NB4 (cell line): ENCODE data around the gene CBLB.

Experiments used
- DNase-seq: peaks from one replicate; pipeline ENCODE4 v3.0.0; 2010; ENCODE audit warnings: low read depth
- H3K4me3 ChIP-seq: one replicate; pipeline ENCODE4 v1.5.1; 2011; ENCODE audit warnings: mild to moderate bottlenecking, low read depth, low read length, moderate library complexity
- MYC ChIP-seq: IDR thresholded peaks from 2 replicates; pipeline ENCODE4 v1.6.1; 2011; ENCODE audit warnings: low read depth, low read length
- POLR2A ChIP-seq: IDR thresholded peaks from 2 replicates; pipeline ENCODE4 v1.6.1; 2011; ENCODE audit warnings: mild to moderate bottlenecking; ENCODE audit not compliant: insufficient read length; ENCODE audit errors: extremely low read depth
- TF ChIP-seq, protein P1 (sequence below): IDR thresholded peaks from one replicate; pipeline ENCODE4 v1.5.1; 2012; ENCODE audit warnings: low read depth, low read length
- TF ChIP-seq, protein P2 (sequence below): IDR thresholded peaks from 2 replicates; pipeline ENCODE4 v1.6.1; 2011; ENCODE audit warnings: low read depth, low read length

The CBLB gene

DNA sequence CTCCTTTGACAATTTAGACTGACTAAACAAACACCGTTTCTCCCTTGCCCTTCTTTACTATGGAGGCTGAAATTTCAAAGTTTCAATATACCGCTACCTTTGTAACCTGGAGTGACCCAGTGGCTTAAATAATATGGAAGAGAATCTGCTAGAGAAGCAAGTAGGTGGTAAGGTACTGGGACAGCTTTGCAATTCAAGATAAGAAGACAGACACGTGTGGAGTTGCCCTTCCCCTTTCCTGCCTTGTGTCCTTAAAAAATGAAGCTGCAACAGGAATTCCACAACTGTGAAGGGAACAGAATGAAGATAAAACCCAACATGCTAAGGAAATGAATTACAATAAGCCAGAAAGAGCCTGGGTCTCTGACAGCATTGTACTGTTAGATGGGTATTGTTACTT is 26.4 kb downstream of the CBLB start:
- H3K4me3 ChIP-seq, result no peak overlapping the region
- TF ChIP-seq POLR2A, result no peak
- no peak for TF ChIP-seq MYC
- TF ChIP-seq, protein P1, sequence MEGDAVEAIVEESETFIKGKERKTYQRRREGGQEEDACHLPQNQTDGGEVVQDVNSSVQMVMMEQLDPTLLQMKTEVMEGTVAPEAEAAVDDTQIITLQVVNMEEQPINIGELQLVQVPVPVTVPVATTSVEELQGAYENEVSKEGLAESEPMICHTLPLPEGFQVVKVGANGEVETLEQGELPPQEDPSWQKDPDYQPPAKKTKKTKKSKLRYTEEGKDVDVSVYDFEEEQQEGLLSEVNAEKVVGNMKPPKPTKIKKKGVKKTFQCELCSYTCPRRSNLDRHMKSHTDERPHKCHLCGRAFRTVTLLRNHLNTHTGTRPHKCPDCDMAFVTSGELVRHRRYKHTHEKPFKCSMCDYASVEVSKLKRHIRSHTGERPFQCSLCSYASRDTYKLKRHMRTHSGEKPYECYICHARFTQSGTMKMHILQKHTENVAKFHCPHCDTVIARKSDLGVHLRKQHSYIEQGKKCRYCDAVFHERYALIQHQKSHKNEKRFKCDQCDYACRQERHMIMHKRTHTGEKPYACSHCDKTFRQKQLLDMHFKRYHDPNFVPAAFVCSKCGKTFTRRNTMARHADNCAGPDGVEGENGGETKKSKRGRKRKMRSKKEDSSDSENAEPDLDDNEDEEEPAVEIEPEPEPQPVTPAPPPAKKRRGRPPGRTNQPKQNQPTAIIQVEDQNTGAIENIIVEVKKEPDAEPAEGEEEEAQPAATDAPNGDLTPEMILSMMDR, result no peak
- TF ChIP-seq, protein P2, sequence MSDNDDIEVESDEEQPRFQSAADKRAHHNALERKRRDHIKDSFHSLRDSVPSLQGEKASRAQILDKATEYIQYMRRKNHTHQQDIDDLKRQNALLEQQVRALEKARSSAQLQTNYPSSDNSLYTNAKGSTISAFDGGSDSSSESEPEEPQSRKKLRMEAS, result no peak
- no peak for DNase-seq

DNA sequence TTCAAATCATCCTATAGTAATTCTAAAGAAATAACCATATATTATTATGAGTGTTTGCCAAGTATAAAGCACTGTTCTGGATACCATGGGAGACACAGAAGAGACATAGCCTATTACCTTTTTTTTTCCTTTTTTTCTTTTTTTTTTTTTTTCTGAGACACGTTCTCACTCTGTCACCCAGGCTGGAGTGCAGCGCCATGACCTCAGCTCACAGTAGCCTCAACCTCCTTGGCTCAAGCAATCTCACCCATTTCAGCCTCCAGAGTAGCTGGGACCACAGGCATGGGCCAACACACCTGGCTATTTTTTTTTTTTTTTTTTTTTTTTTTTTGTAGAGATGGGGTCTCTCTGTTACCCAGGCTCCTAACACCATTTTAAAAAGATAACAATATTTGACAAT is 30.9 kb downstream of the CBLB start:
- no peak for DNase-seq
- no peak overlapping the region for H3K4me3 ChIP-seq
- TF ChIP-seq MYC, result no peak

DNA sequence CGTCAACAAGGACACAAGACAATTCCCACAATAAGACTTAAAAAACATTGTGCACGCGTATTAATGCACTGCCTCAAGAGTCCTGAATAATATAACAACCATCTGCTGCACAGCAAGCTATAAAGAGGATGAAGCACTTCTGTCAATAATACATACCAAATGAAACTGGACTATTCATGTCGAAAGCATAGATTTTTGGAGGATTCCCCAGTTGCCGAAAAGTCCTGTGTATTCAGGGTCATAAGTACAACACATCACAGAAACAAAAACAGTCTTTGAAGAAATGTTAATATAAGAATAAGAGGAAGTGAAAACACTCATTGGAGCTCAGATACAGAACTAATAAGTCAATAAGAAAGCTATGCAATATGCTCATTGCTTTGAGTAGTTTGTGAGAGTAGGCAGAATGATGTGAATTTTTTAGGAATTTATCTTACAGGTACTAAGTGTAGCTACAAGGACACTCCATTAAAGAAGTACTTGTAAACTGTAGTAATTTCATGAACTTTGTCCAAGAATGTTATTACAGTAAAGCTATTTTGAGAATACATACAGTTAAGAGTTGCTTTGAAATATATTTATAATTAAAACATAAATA is 31.6 kb downstream of the CBLB start:
- TF ChIP-seq POLR2A (no peak), MYC (no peak)
- TF ChIP-seq, protein P2, result no peak
- TF ChIP-seq, protein P1, result no peak
- H3K4me3 ChIP-seq, result no peak overlapping the region
- no peak for DNase-seq

DNA sequence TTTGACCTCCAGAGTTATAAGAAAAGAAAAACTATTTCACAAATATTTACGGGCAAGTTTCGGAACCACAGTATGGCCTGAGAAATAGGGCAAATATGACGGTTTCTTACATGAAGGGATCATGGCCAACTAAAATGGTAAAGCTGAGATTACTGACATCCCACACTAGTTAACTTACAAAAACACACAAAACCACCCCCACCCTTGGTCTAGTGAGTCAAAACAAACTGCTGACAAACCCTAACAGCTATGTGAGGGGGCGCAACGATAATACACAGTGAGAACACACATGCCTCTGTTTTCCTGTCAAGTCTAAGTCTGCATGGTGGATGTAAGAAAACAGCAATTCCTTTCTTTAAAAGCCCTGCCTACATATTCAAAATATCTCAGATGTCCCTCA is 32.3 kb downstream of the CBLB start:
- no peak overlapping the region for H3K4me3 ChIP-seq
- no peak for DNase-seq
- TF ChIP-seq, protein P2, result no peak
- TF ChIP-seq POLR2A (no peak), MYC (no peak)

DNA sequence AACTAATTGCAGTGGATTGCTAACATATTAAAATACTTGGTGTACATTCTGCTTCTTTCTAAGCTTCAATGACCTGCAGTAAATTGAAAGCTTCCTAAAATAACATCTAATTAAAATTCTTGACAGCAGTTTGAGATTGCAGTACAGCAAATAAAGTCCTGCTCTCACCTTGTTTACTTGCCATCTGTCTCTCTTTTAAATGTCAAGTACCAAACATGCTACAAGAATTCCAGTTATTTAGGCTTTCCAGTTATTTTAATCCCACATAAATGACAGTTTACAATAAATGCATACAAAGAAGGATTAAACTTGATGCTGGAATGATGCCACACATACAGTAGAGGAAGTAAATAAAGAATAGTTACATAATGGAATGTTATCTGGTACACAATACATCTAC is 33.2 kb downstream of the CBLB start:
- no peak overlapping the region for H3K4me3 ChIP-seq
- DNase-seq, result no peak
- TF ChIP-seq MYC, result no peak
- TF ChIP-seq, protein P2, result no peak
- TF ChIP-seq, protein P1, result no peak
- no peak for TF ChIP-seq POLR2A

DNA sequence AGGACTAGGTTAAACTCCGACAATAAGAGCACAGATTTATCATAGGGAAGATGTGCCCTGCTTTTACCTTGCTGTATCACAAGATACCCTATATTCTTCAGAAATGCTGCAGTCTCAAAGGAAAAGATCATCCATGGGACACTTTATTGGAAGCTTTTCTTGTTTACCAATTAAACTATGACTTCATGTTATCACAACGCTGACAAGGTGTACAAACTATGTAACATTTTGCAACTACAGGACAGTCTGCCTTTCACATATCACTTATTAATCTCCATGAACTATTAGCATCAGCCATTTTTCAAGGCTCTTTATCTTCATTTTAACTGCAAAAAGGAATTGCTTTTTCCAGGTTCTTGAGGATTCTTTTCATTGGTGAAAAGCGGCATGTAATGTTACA is 34.0 kb downstream of the CBLB start:
- no peak overlapping the region for H3K4me3 ChIP-seq
- TF ChIP-seq, protein P1, result no peak
- TF ChIP-seq POLR2A (no peak), MYC (no peak)
- TF ChIP-seq, protein P2, result no peak
- no peak for DNase-seq

DNA sequence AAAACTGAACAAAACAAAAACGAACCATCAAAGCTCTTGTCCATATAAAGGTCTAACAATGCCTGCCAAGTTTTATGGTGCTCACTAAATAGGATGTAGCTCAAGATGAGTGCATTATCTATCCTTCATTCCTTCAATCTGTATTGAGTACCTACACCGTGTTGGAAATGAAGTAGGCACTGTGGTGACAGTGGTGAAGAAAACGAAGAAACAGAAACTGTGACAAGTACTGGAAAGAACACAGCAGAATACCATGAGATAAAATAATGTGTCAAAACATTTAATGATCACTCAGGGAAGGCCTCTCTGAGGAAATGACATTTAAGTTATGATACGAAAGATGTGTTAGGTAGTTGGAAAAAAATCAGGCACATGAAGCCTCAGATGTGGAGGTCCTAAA is 36.2 kb downstream of the CBLB start:
- DNase-seq, result no peak
- TF ChIP-seq, protein P1, result no peak
- no peak for TF ChIP-seq POLR2A
- TF ChIP-seq, protein P2, result no peak
- TF ChIP-seq MYC, result no peak
- H3K4me3 ChIP-seq, result no peak overlapping the region
